Measurements from ENCODE around the gene OR10H4. TPM values are rescaled to one million over a fixed set of nuclear protein-coding genes. Genes with fewer than 3 reads are reported as not detected.

Gene OR10H4
- total and polyA plus RNA-seq, 2 of the 13 experiments (the other 11 are each of a cell fraction or from before 2014, with no cell fraction given), result not detected

- ATAC-seq, result no peak
- Histone ChIP-seq H2AFZ (ENCODE audit: low read length) (no peak overlapping the region), H3K9me3 (ENCODE audit: low read length) (peaks cover 9% of the 10 kb centered on the region; the same call in 1 of the 2 replicates), H3K36me3 (replicated peaks in 1 of 2; ENCODE audit: control insufficient read depth in 1 of 2, insufficient read depth in 2 of 2, low read length in 2 of 2) (no peaks in the 10 kb centered on the region), H3K4me2 (ENCODE audit: low read depth, low read length) (no peak overlapping the region), H3K79me2 (ENCODE audit: insufficient read depth, low read length) (no peaks in the 10 kb centered on the region), H3K27me3 (ENCODE audit: control insufficient read depth in 1 of 2, insufficient read depth in 2 of 2, low read length in 2 of 2) (no peaks in the 10 kb centered on the region), H3K4me1 (ENCODE audit: insufficient read depth, low read length) (no peaks in the 10 kb centered on the region), H4K20me1 (ENCODE audit: insufficient read depth, low read length) (no peaks in the 10 kb centered on the region), H3K4me3 (replicated peaks in 1 of 3; ENCODE audit: insufficient read depth in 1 of 3, low read depth in 2 of 3, low read length in 3 of 3) (no peak overlapping the region), H3K9ac (ENCODE audit: insufficient read depth, low read depth, low read length) (no peak overlapping the region), H3K27ac (ENCODE audit: extremely low read length, insufficient read depth, low read length) (no peak overlapping the region)
- no peak for FAIRE-seq
- DNase-seq (ENCODE audit: low spot score), result no peak
- POLR2A ChIA-PET, result no interaction called here
- BruUV-seq (replicated peaks), result no TSS peak
- TF ChIP-seq HHEX (CRISPR knock-in tag; IDR thresholded peaks at IDR 0.05) (no peak), PITX1 (CRISPR knock-in tag; IDR thresholded peaks at IDR 0.05) (no peak), GMEB1 (CRISPR knock-in tag; IDR thresholded peaks at IDR 0.05; ENCODE audit: borderline replicate concordance) (no peak), ZNF484 (CRISPR knock-in tag; IDR thresholded peaks at IDR 0.05; ENCODE audit: borderline replicate concordance, low read depth) (no peak), ZNF260 (CRISPR knock-in tag; IDR thresholded peaks at IDR 0.05; ENCODE audit: borderline replicate concordance, low read depth) (no peak), SOX13 (IDR thresholded peaks at IDR 0.05) (no peak), SOX13 (CRISPR knock-in tag; conservative IDR thresholded peaks at IDR 0.05 in 1 of 2, IDR thresholded peaks at IDR 0.05 in 1 of 2) (no peak), SALL1 (CRISPR knock-in tag; IDR thresholded peaks at IDR 0.05) (no peak), CENPBD1 (CRISPR knock-in tag; IDR thresholded peaks at IDR 0.05; ENCODE audit: borderline replicate concordance, low read depth) (no peak), DNMT3B (CRISPR knock-in tag; conservative IDR thresholded peaks at IDR 0.05) (no peak), SAP130 (CRISPR knock-in tag; IDR thresholded peaks at IDR 0.05; ENCODE audit: low read depth) (no peak)
- in situ Hi-C loops (cut with HindIII; ENCODE audit: extremely low pct_ligation_motif_present, low pct_unique_long_range_greater_than_20kb) (no loop called here), intact Hi-C loops (cut with micrococcal nuclease; ENCODE audit: unreplicated experiment) (no loop called here)
- CTCF ChIA-PET (ENCODE audit: low intra/inter-chr PET ratio, low total read pairs), result no interaction called here
- WGBS (ENCODE audit: low lambda C conversion rate), result 43% methylated on average over 5 of the region's 5 CpGs
Observed at GRCh38 chr19:15992014-15992413, 43.2 kb downstream of the OR10H4 start.

Data from HepG2 (cell line).